GM10266 (cell line): ENCODE data around the gene DNAJC4.

Experiments
- DNase-seq: peaks from one replicate; pipeline ENCODE4 v3.0.0; 2012; ENCODE audit errors: extremely low spot score
- CTCF ChIP-seq: IDR thresholded peaks from 2 replicates; pipeline ENCODE4 v1.5.1; 2012; ENCODE audit warnings: mild to moderate bottlenecking, low read depth; ENCODE audit not compliant: control insufficient read depth, insufficient read depth; ENCODE audit errors: missing control alignments

DNAJC4 gene

GRCh38 chr11:64209563-64209843 lies 20.8 kb upstream of the DNAJC4 start:
- no peak for DNase-seq
- TF ChIP-seq CTCF, result no peak

DNA sequence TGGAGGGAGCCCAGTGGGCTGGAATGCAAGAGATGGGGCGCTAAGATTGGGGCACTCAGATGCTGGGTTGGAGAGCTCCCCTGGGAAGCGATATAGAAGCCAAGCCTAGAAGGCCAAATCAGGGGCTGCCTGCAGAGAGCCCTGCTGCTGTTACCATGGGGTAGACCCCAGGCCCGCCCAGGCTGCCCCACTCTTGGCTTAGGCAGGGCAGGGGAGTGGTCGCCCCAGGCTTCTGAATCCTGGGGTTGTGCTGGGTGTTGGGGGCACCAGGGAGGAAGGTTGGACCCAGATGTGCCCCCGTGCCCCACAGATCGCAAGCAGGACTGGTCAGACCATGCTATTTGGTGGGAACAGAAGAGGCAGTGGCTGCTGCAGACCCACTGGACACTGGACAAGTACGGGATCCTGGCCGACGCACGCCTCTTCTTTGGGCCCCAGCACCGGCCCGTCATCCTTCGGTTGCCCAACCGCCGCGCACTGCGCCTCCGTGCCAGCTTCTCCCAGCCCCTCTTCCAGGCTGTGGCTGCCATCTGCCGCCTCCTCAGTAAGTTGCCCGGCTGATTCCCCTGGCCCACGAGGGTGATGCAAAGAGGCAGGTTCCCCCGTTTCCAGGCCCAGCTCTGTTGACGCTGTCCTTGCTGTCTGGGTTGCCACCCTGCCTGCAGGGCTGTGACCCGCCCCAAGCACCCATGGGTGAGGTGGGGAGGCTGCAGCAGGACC lies 19.9 kb upstream of the DNAJC4 start:
- no peak for DNase-seq
- no peak for TF ChIP-seq CTCF

DNA sequence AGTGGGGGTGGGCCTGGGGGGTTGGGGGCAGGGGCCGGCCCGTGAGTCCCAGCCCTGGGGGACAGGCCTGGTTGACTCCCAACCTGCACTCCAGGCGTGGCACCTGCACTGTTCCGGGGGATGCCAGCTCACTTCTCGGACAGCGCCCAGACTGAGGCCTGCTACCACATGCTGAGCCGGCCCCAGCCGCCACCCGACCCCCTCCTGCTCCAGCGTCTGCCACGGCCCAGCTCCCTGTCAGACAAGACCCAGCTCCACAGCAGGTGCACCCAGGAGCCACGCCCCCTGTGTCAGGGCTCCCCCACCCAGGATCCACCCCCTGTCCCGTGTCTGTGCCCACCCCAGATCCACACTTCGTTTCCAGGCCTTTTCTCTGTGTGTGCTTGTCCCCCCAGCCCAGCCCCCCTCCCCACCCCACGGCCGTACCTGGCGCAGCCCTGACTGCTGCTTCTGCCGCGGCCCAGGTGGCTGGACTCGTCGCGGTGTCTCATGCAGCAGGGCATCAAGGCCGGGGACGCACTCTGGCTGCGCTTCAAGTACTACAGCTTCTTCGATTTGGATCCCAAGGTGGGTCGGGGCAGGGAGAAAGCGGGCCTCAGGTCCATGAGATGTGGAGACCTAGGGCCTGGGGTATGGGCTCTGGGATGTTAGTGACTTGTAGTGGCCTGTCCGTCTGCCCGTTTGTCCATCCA lies 19.0 kb upstream of the DNAJC4 start:
- DNase-seq, result no peak
- no peak for TF ChIP-seq CTCF

GRCh38 chr11:64216879-64217278 lies 13.5 kb upstream of the DNAJC4 start:
- no peak for TF ChIP-seq CTCF
- no peak for DNase-seq

GRCh38 chr11:64218628-64219353 lies 11.6 kb upstream of the DNAJC4 start:
- no peak for DNase-seq
- no peak for TF ChIP-seq CTCF

DNA sequence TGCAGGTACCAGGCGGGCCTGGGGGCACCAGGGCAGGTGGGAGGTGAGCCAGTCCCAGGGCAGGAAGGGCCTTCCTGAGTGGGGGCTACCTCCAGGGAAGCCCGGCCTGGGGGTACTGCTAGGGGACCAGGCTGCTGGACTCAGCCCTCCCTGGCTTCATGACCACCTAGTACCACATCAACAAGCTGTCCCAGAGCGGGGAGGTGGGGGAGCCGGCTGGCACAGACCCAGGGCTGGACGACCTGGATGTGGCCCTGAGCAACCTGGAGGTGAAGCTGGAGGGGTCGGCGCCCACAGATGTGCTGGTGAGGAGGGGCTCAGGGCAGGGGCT lies 11.0 kb upstream of the DNAJC4 start:
- no peak for TF ChIP-seq CTCF
- no peak for DNase-seq

DNA sequence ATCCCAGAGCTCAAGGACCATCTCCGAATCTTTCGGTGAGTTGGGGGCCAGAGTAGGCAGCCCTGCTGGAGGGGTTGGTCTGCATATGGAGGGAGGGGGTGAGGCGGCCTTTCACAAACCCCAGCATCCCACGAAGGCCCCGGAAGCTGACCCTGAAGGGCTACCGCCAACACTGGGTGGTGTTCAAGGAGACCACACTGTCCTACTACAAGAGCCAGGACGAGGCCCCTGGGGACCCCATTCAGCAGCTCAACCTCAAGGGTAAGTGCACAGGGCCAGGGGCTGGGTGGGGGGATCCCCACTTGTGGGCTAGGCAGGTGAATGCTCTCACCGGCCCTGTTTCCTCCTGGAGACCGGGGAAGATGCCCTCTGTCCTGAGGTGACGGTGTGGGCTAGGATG lies 10.6 kb upstream of the DNAJC4 start:
- no peak for TF ChIP-seq CTCF
- DNase-seq, result no peak
